Iris pigment epithelial cell (primary cell): ENCODE measurements around the gene TNRC6C.
"Not testable (repeated sequence)": the region's sequence is repeated elsewhere in the genome, so short reads cannot be mapped to it uniquely, and the experiment has no call there.

Source experiments
- DNase-seq: peaks from one replicate; pipeline ENCODE4 v3.0.0-alpha.2; 2011; ENCODE audit warnings: low read depth

TNRC6C gene

DNA sequence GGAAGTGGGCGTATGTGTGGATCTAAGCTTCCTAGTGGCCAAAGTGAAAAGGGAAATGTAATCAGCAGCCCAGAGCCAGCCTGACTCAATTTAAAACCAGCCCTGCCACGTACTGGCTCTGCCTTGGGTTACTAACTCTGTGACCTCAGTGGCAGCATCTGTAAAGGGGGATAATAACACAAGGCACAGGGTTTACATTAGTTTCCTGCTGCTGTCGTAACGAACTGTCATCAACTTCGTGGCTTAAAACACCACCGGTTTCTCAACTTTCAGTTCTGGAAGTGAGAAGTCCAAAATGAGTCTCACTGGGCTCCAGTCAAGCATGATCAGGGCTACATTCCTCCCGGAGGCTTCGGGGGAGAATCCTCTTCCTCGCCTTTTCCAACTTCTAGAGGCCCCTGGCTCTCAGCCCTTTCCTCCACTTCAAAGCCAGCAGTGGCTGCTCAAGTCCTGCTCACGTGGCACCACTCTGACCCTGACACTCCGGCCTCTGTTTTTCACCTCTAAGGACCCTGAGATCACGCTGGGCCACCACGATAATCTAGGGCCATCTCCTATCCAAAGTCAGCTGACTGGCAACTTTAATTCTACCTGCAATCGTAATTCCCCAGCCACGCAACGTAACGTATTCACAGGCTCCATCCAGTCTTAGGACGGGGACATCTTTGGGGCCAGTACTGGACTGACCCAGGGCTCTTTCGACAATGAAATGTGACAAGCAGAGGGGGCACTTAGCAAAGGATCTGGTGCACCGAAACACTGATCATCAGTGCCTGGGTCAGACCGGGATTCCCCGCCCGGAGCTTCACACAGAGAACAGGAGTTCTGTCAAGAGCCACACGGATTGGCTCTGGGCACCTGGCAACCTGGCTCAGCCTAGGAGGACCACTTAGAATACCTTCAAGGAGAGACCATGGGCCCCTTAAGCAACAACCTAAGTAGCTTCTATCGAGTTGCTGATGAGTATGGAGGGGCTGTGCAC lies 155.6 kb downstream of the TNRC6C start:
- no peak for DNase-seq

DNA sequence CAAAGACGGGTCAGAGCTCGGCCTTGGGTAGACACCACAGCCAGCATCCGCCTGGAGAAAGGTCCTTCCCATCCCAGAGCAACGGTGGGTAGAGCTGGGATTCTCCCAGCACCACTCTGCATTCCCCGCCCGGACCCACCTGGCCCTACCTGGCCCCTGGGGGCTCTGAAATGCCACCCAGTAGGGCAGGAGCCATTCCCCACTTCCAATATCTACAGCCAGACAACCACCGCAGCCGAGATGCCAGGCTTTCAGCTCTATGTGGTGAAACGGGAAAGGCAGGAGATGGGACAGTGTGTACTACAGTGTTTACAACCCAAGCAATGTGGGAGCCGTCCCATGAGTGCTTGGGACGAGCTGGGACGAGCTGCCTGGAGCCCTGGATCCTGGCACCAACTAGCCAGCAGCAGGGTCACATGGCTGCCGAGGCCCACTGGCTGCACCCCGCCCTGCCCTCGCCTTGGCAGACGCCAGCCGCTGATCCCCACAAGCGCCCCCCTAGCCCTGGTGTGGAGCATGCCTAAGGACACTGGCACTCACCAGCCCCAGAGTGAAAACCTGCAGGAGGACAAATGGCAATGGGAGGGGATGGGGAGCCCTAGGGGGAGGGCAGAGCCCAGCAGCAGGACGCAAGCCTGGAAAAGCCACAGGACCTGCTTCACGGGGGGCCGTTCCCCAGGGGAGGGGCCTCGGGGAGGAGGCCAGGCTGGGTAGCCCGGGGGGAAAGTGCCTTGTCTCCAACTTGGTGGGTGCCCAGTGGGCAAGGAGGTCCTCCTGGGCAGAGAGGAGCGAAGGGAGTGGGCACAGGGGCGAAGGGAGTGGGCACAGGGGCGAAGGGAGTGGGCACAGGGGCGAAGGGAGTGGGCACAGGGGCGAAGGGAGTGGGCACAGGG lies 156.6 kb downstream of the TNRC6C start:
- no peak for DNase-seq

GRCh38 chr17:78115803-78116202 lies 157.3 kb downstream of the TNRC6C start:
- not testable (repeated sequence) for DNase-seq

DNA sequence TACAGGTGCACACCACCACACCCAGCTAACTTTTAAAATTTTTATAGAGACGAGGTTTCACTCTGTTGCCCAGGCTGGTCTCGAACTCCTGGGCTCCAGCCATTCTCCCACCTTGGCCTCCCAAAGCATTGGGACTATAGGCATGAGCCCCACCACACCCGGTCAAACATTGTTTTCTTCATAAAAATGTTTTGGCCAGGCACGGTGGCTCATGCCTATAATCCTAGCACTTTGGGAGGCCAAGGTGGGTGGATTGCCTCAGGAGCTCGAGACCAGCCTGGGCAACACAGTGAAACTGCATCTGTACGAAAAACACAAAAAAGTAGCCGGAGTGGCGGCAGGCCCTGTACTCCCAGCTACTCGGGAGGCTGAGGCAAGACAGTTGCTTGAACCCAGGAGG lies 157.9 kb downstream of the TNRC6C start:
- DNase-seq, result no peak

GRCh38 chr17:78117027-78117981 lies 158.8 kb downstream of the TNRC6C start:
- DNase-seq, result no peak

- no peak for DNase-seq
These were observed 160.3 kb downstream of the TNRC6C start for GRCh38 chr17:78118801-78119241.

DNA sequence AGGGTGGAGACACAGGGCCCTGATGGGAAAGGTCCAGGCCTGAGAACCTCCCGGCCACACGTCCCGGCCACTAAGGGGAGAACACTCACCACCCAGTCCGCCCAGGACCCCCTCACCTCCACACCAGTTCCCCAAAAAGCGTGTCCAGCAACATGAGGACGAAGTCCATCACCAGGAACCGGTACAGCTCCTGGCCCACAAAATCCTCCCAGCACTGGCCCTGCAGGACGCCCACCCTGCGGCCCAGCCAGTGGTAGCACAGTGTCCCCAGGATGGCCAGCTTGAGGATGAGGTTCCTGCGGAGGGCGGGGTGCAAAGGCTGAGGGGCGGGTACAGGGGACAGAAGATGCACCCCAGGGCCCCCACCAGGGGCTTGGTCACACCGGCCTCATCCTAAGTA lies 162.0 kb downstream of the TNRC6C start:
- no peak for DNase-seq

DNA sequence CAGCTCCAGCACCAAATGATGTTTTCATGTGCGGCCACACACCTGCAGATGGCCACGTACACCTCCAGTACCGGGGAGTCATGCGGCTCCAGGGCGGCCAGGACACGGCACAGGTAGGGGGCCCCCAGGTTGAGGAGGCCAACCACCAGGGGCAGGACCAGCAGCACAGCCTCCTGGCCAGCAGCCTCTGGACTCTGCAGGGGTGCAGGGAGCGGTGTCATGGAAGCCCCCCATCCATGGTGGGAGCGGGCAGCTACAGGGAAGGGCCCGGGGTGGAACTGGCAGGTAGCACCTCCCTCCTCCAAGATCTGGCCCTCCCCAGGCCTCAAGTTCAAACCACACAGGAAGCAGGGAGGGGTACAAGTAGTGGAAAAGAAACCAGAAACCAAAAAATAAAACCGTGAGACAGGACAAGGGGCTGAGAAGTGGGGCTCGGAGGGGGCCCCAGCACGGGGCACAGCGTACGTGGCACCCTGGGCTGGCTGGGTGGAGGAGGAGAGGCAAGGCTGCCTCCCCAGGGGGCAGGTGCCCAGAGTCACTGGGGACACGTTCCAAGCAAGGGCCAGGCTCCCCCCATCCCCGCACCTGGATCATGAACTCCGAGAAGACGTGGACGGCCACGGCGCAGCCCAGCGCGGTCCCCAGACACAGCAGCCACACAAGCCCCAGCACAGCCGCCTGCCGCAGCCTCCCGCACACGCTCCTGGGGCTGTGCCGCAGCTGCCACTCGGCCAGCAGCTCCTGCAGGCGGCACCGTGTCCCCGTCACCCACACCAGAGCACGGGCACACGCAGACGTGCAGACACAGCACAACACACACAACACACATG lies 162.7 kb downstream of the TNRC6C start:
- DNase-seq, result no peak

DNA sequence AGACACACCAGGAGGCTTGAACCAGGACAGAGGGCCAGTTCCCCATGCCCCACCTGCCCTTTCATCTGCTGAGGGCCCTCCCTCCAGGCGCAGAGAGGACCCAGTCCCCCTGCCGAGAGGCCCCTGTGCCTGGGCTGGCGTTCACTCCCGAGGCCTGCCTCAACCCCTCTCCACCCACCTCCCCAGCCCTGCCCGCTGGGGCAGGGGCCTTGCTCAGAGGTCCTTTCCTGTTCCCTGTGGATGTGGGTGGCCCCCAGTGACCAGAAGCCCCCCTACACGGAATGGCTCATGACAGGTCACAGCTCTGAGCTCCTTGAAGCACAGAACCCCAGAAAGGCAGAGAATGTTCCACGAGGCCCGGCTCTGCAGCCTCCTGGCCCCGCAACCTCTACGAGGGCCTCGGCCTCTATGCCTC lies 163.3 kb downstream of the TNRC6C start:
- DNase-seq, result no peak

DNA sequence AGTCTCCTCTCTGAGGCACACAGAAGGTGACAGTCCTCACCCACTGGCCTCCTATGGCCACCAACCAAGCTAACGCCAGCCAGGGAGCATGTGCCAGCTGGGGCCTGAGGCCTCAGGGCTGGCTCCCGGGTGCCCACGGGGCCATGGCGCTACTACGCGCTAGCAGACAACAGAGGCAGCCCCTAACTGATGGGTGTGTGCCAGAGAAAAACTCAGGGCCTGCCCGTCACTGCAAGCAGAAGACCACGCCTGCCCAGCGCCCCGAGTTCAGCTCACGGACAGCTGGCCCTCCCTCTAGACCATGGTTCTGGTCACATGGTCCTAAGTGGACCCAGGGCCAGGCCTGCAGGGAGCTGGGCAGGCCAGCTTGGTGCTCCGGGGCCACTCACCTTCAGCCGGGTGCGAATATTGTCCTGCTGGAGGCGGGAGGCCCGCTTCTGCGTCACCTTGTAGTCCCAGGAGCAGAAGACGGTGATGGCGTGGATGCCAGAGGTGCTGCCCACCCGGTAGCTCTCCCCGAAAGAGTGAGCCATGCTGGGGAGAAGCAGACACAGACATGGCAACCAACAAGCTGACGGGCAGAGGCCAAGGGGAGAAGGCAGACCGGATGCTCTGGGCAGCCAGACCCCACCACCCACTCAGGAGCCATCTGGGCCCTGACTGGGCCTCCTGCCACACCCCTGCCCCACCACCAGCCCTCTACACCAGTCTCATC lies 163.9 kb downstream of the TNRC6C start:
- no peak for DNase-seq

- DNase-seq, result no peak
These were observed 164.4 kb downstream of the TNRC6C start for GRCh38 chr17:78122931-78123249.

DNA sequence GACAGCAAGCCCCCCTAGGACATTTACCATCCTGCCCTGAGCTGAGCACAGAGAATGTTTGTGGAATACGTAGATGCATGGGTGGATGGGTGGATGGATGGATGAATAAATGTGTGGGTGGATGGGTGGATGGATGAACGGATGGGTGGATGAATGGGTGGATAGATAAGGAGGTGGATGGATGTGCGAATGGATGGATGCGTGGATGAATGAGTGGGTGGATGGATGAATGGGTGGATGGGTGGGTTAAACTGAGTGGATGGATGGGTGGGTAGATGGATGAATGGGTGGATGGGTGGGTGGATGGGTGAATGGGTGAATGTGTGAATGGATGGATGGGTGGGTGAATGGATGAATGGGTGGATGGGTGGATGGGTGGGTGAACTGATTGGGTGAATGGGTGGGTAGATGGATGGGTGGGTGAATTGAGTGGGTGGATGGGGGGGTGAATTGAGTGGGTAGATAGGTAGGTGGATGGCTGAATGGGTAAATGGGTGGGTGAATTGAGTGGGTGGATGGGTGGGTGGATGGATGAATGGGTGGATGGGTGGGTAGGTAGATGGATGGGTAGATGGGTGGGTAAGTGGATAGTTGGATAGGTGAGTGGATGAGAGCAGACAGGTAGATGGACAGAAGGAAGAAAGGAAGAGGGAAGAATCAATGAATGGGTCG lies 164.9 kb downstream of the TNRC6C start:
- DNase-seq, result no peak

- no peak for DNase-seq
These were observed 165.8 kb downstream of the TNRC6C start for GRCh38 chr17:78124081-78124835.

GRCh38 chr17:78124836-78125137 lies 166.3 kb downstream of the TNRC6C start:
- no peak for DNase-seq

DNA sequence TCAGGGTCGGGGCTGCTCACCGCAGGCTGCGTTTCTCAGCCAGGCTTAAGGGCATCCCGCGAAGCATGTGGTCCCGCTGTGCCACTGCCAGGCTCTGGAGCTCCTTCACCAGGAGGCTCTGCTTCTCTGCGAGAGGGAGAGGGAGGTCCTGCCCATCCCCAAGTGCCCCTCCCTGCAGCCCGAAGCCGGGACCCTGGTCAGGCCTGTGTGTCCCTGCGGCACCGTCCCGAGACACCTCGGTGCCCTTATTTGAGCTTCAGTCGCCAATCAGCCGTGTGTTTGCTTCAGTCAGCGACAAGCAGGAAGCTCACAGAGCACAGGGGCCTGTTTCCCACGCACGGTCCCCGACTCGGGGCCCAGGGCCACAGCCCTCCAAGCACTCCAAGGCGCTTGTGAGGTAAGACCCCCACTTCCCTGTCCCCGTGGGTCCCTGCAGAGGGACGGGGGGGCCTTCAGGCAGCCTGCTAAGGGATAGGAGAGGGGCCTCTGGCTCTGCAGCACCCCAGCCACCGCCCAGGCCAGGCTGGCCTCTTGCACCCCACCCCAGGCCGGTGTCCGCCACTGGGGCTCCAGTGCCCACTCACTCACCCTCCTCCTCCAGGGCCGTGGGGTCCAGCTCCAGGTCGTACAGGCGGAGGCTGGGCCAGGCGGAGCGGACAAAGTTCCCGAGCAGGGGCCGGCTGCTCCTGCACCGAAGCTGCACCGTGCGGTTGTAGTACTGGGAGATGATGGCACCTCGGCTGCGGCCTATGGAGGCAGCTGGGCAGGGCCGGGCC lies 166.8 kb downstream of the TNRC6C start:
- no peak for DNase-seq

DNA sequence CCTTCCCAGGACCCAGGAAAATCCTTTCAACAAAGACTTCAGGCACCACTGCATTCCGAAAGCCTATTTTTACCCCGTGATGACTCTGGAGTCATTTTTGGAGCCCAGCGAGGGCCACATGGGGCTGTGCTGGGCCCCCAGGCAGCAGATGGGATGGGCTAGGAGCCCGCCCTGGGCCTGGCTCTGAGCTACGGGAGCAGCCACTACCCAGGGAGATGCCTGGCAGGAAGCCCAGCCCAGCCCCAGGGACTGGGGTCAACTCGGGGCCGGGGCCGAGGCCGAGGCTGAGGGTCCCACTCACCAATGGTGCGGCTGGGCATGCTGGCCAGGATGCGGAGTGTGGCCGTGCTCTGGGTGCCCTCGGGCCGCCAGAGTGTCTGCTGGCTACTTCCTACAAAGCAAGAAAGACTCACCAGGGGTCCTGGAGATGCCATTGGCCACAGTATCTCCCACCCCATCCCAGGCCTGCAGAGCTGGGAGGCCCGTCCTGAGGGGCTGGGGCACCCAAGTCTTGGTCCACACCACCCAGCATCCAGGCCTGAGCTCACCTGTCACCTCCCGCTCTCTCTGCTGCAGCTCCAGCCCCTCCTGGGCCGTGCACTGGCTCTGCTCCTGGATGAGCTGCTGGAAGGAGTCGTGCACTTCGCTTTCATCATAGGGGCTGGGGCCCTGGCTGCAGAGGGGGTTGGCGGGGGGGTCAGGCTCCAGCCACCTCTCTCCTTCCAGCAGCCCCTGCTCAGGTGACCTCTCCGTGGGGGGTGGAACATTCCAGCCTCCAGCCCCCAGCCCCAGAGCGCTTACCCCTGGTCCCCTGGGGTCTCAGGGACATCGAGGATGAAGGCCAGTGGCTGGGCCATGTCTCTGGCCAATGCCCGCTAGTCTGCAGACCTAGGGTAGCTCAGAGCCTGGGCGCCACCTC lies 167.7 kb downstream of the TNRC6C start:
- DNase-seq, result no peak

DNA sequence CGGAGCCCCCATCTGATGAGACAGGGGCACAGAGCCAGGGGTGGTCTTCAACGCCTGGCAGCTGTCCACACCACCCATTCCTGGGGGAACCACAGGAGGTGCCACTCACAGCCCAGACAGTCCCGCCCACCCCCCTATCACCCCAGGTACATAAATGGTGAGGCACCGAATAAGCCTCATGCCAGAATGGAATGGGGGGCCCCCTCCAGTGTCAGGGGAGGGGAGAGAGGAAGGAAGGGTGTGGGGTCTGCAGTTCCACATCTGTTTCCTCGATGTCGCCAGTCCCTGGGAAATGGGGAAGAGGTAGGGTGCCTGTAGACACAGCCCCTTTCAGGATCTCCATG lies 168.4 kb downstream of the TNRC6C start:
- no peak for DNase-seq
